AG09319 (cell line): Measurements from ENCODE around the gene IL2RG.

ENCODE experiments used
- DNase-seq: peaks from one replicate; pipeline ENCODE4 v3.0.0-alpha.2; 2010; ENCODE audit warnings: low read depth; ENCODE audit errors: extremely low read depth
- TF ChIP-seq, protein P1 (sequence below): IDR thresholded peaks from 2 replicates; pipeline ENCODE4 v1.5.1; 2011; ENCODE audit warnings: low read depth, mild to moderate bottlenecking, inconsistent platforms, low read length, moderate library complexity

IL2RG gene

DNA sequence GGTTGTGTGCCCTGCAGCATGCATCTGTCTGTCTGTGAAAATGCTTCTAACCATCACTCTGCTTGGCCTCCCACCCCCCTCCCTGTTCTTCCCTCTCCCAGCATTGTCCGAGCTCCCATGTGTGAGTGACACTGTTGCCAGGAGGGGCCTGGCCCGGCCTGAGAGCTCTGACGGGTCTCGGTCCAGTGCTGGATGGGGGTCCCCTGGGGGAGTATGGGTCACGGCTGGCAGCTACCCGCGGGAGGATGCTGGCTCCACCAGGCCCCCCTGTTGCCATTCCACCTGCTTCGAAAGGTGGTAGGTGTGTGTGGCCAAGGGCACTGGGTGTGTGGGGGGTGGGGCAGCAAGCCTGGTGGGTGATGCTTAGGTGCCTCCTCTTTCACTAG lies 36.9 kb upstream of the IL2RG start:
- TF ChIP-seq, protein P1, sequence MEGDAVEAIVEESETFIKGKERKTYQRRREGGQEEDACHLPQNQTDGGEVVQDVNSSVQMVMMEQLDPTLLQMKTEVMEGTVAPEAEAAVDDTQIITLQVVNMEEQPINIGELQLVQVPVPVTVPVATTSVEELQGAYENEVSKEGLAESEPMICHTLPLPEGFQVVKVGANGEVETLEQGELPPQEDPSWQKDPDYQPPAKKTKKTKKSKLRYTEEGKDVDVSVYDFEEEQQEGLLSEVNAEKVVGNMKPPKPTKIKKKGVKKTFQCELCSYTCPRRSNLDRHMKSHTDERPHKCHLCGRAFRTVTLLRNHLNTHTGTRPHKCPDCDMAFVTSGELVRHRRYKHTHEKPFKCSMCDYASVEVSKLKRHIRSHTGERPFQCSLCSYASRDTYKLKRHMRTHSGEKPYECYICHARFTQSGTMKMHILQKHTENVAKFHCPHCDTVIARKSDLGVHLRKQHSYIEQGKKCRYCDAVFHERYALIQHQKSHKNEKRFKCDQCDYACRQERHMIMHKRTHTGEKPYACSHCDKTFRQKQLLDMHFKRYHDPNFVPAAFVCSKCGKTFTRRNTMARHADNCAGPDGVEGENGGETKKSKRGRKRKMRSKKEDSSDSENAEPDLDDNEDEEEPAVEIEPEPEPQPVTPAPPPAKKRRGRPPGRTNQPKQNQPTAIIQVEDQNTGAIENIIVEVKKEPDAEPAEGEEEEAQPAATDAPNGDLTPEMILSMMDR: no peak
- DNase-seq: no peak

DNA sequence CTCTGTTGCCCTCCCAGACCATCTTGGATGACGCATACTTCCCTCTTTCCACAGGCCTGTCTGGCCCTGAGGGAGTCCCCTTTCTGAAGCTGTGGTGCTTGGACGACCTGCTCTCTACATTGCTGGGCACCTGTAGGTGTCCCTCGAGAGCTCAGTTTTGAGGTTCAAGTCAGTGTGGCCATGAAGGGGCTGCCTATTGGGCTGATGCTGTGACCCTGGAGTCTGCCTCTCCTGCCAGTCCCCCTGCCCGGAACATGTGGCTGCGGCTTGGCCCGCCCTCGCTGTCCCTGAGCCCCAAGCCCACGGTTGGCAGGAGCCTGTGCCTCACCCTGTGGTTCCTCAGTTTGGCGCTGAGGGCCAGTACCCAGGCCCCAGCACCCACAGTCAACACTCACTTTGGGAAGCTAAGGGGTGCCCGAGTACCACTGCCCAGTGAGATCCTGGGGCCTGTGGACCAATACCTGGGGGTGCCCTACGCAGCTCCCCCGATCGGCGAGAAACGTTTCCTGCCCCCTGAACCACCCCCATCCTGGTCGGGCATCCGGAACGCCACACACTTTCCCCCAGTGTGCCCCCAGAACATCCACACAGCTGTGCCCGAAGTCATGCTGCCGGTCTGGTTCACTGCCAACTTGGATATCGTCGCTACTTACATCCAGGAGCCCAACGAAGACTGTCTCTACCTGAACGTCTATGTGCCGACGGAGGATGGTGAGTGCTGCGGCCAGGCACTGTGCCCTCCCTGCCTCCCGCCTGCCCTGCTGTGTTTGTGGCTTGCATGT lies 36.3 kb upstream of the IL2RG start:
- no peak for DNase-seq
- TF ChIP-seq, protein P1: no peak

DNA sequence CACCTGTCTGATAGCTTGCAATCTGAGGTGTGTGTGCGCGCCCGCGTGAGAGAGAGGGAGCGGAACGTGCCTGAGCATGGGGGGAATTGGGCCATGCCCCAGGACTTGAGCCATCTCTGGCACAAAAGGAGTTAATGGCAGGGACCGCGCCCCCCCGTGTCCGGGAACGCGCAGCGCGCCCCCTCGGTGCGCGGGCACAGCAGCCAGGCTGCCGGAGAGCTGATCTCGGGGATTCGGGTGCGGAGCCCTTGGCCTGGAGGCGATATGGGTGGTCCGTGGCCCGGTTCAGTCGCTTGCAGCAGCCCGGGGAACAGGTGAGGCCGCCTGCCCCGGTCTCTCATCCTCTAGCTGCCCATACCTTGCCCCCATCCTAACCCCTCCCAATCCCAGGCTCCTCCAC lies 33.3 kb upstream of the IL2RG start, which contains the start of gene NLGN3:
Gene NLGN3, plus strand, starts transcription at position 191 of the 400 bp plus-strand sequence. CDS start 2,909 bp downstream, outside the sequence.
- TF ChIP-seq, protein P1: no peak
- DNase-seq: no peak

DNA sequence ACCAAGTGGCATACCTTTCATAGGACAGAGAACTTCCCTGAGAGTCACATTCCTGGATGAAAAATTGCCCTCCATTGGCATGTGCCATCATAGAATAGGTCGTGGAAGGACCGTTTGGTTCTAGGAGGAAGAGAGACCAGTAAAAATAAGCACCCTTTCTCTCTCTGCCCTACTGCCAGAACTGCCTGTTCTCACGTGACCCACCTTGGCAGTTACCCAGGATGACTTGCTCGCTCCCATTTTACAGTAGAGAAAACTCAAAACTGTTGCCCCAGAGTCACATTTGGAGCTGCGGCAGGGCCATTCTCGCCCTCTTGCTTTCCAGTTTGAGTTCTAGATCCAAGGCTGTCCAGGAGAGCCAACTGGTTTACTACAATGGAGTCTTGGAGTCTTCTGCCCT lies 32.1 kb upstream of the IL2RG start:
- TF ChIP-seq, protein P1: no peak
- no peak for DNase-seq

DNA sequence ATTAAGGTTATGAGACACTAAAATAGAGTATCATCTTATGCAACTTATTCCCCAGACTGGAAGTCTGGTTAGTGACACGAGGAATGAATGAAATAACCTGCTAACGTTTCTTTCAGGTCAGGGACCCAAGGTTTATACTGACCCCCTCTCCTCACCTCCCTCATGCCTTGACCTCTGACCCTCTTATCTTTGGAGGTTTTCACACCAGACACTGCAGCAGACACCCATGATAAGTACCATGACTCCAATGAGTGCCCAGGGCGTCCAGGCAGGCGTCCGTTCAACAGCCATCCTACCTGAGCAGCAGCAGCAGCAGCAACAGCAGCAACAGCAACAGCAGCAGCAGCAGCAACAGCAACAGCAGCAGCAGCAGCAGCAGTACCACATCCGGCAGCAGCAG lies 29.1 kb upstream of the IL2RG start:
- DNase-seq: no peak
- TF ChIP-seq, protein P1: no peak

DNA sequence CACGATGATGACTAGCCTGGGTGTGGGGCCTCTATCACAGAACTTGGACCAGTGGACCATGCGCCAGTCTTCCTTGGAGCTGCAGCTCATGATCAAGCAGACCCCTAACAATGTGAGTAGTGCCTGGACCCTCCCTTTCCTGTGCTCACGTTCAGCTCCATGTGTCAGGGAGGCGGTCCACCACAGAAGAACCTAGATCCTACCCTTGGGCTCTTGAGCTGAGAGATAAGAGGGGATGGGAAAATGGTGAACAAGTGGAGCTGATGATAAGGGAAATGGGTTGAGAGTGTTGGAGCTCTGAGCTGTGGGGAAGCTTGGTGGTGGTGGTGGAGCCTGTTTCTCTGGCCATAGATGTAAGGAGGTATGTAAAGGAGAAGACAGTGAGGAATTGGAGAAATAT lies 20.1 kb upstream of the IL2RG start:
- TF ChIP-seq, protein P1: no peak
- no peak for DNase-seq

DNA sequence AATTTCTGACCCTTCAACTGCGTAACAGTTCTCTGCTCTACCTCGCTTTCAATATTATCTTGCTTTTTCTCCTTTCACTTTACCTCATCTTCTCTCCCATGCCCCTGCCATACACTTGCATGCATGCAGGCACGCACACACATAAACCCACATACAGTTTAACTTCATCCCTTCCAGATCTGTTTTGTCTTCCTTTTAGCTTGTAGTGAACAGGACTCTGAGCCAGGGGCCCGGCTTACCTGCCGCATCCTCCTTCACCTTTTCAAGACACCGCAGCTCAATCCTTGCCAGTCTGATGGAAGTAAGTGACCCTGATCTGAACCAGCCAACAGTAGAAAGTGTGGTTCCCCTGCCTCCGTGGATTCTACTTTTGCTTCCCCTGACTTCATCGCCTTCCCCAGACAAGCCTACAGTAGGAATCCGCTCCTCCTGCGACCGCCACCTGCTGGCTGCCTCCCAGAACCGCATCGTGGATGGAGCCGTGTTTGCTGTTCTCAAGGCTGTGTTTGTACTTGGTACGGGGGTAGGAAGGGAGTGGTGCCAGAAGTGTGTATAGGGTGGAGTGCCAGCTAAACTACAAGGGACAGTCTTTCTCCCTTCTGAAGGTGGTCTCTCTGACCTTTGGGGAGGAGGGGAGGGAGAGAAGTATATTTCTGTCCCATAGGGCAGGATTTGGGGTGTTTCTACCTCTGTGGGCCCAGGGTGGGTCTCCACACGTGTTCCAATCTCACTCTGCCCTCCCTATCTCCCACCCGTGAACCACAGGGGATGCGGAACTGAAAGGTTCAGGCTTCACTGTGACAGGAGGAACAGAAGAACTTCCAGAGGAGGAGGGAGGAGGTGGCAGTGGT lies 17.8 kb upstream of the IL2RG start:
- DNase-seq: no peak
- TF ChIP-seq, protein P1: peak; percentile 78
